Activated CD4-positive, alpha-beta T cell treated with anti-CD3 and anti-CD28 coated beads, Interleukin-2, amount 10 ng/mL, durations not matched to agents 7 days and 5 days (primary cell): ENCODE data around the gene VASP. TPM values are rescaled to one million over a fixed set of nuclear protein-coding genes. Genes with fewer than 3 reads are reported as not detected.

Source experiments
- CTCF ChIA-PET: fragments of 350-600 bp; sonication (Branson Sonifier 250); formaldehyde crosslinking; loops from one replicate; lab custom pipeline; 2021; ENCODE audit warnings: antibody characterized with exemption; lab: Charles Lee
- POLR2A ChIA-PET: fragments of 350-600 bp; sonication (Branson Sonifier 250); formaldehyde crosslinking; loops from one replicate; lab custom pipeline; 2021; ENCODE audit warnings: antibody characterized with exemption; lab: Charles Lee
- DNase-seq: peaks from one replicate; pipeline ENCODE4 v3.0.0-alpha.2; 2020
- H3K27ac Mint-ChIP-seq: one replicate; pipeline ENCODE4 v1.8.0; 2021; ENCODE audit warnings: mild to moderate bottlenecking, moderate library complexity, mixed read lengths
- H3K27me3 Mint-ChIP-seq: one replicate; pipeline ENCODE4 v1.8.0; 2021; ENCODE audit warnings: mixed read lengths
- H3K36me3 Mint-ChIP-seq: one replicate; pipeline ENCODE4 v1.8.0; 2021; ENCODE audit warnings: low read depth, mixed read lengths
- H3K4me1 Mint-ChIP-seq: one replicate; pipeline ENCODE4 v1.8.0; 2021; ENCODE audit warnings: mixed read lengths
- H3K4me3 Mint-ChIP-seq: one replicate; pipeline ENCODE4 v1.8.0; 2021; ENCODE audit warnings: mild to moderate bottlenecking, moderate library complexity, mixed read lengths
- H3K9me3 Mint-ChIP-seq: one replicate; pipeline ENCODE4 v1.8.0; 2021; ENCODE audit warnings: mixed read lengths
- total RNA-seq, 2 experiments: library from RNA; stranded (reverse); gene quantifications; one replicate each; pipeline ENCODE4 v1.2.3, GENCODE V29; 2021

Gene VASP
- total RNA-seq, 2 experiments from 2014 or later = 143 to 157 TPM

DNA sequence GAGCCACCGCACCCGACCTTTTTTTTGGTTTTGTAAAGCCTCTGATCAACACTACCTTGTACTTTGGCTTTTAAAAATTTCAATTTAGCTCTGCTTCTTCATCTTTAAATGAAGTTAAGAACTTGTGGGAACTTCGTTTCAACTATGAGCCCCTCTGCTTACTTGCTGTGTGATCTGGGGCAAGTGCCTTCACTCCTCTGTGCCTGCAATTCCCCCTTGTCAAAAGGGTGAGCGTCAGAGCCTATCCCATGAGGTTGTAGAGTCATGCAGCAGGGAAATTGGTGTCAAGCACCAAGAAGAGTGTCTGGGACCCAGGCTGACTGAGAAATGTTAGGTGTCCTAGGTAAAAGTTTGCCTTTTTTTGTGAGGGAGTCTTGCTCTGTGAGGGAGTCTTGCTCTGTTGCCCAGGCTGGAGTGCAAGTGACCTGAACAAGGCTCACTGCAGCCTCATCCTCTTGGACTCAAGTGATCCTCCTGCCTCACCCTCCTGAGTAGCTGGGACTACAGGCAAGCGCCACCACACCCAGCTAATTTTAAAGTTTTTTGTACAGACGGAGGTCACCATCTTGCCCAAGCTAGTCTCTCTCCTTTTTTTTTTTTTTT, 5.7 kb downstream of the VASP start:
- peak overlapping the region; percentile 41 for H3K27ac Mint-ChIP-seq
- no peaks in the 10 kb centered on the region for H3K9me3 Mint-ChIP-seq
- no peaks in the 10 kb centered on the region for H3K27me3 Mint-ChIP-seq
- ChIA-PET POLR2A (no interaction called here), CTCF (interaction anchor here (0.7 to 1.2 kb wide), 2 partner anchors 45 to 98 kb away, joined by 3 read pairs; no protein-coding TSS in a partner anchor)
- H3K36me3 Mint-ChIP-seq = peaks cover 19% of the 10 kb centered on the region
- peak overlapping the region; percentile 25 for H3K4me3 Mint-ChIP-seq
- H3K4me1 Mint-ChIP-seq = peaks cover 75% of the 10 kb centered on the region
- DNase-seq = no peak

DNA sequence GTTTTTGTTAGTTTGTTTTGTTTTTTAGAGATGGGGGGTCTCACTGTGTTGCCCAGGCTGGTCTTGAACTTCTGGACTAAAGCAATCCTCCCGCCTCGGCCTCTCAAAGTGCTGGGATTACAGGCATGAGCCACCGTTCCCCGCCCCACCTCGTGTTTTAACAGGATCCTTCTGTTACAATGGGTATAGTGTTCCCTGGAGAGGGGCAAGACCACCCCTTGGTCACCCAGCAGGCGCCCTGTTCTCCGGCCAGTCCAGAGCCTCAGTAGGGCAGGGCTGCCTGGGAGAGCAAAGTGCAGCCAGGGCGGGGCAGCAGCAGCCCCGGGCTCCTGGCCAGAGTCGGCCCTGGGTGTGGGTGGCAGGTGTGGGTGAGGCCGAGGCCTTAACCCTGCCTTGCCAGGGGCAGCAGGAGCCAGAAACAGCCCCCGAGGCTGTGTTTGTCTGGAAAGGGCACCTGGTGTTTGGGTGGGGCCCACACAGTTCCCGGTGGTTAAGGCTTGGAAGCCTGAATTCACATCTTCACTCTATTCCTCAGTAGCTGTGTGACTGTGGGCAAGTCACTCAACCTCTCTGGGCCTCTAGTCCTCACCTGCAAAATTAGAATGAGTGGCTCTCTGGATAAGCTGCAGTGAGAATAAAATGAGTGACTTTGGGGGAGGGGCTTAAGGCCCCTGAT, 7.2 kb downstream of the VASP start:
- Mint-ChIP-seq H3K4me3 (peak overlapping the region; percentile 23), H3K36me3 (peaks cover 21% of the 10 kb centered on the region), H3K27me3 (no peaks in the 10 kb centered on the region), H3K4me1 (peaks cover 71% of the 10 kb centered on the region), H3K9me3 (no peaks in the 10 kb centered on the region), H3K27ac (peak overlapping the region; percentile 89)
- ChIA-PET POLR2A (no interaction called here), CTCF (interaction anchor here (1.2 kb wide), 1 partner anchor 44 kb away, joined by 4 read pairs; no protein-coding TSS in a partner anchor)
- no peak for DNase-seq

DNA sequence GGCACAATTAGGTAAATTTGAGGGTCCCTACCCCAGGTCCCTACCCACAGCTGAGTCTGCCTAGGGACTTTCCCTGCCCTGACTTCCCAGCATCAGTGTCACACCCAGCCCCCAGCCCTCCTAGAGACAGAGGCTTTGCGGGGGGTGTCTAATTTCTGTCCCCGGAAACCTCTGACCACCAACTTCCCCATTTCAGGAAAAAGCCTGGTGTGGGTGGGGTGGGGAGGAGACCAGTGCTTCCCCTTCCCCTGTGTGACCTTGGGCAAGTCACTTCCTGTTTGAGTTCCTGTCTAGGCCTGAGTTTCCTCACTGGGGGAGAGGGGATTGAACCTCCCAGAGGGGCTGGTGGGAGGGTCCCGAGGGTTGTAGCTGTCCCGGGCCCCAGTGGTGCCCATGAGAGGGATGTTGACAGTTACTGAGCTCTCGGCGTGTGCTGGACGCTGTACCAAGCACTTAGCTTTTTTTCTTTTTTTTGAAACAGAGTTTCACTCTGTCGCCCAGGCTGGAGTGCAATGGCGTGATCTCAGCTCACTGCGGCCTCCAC, 7.9 kb downstream of the VASP start:
- Mint-ChIP-seq H3K4me3 (peak overlapping the region; percentile 23), H3K27me3 (no peaks in the 10 kb centered on the region), H3K36me3 (peaks cover 23% of the 10 kb centered on the region), H3K4me1 (peaks cover 68% of the 10 kb centered on the region), H3K27ac (peak overlapping the region; percentile 79), H3K9me3 (no peaks in the 10 kb centered on the region)
- ChIA-PET POLR2A (no interaction called here), CTCF (interaction anchor here (0.5 to 1.8 kb wide), 7 partner anchors 16 to 797 kb away, joined by 3 to 10 read pairs (median 4); no protein-coding TSS in a partner anchor)
- no peak for DNase-seq

DNA sequence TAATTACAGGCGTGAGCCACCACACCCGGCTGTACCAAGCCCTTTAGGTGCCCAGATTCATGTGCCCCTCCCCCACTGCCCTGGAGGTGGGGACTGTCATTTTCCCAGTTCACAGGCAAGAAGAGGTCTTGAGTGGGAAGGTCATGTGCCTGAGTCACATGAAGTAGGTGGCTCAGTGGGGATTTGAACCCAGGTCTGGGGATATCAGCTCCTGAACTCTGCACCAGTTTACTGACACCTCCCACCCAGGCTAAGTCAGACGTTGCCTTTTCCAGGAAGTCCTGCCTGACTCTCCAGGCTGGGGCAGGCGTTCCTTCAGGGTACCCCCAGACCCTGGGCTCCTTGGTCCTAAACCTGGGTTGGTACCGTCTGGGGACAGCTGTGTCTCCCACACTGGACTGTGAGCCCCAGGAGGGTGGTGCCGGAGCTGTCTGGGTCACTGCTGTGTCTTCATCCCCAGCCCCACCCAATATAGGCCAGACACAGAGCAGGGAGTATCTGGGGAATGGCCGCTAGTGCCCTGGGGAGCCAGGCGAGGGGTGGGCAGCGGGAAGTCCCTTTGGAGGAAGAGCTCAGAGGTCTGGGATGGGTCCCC, 8.6 kb downstream of the VASP start:
- no peak for DNase-seq
- Mint-ChIP-seq H3K27ac (peak overlapping the region; percentile 79), H3K9me3 (no peaks in the 10 kb centered on the region), H3K36me3 (peaks cover 25% of the 10 kb centered on the region), H3K4me1 (peaks cover 61% of the 10 kb centered on the region), H3K27me3 (no peaks in the 10 kb centered on the region), H3K4me3 (no peak overlapping the region)
- POLR2A ChIA-PET = no interaction called here
- CTCF ChIA-PET = interaction anchor here (0.5 to 1.8 kb wide), 7 partner anchors 16 to 798 kb away, joined by 3 to 10 read pairs (median 4); no protein-coding TSS in a partner anchor

DNA sequence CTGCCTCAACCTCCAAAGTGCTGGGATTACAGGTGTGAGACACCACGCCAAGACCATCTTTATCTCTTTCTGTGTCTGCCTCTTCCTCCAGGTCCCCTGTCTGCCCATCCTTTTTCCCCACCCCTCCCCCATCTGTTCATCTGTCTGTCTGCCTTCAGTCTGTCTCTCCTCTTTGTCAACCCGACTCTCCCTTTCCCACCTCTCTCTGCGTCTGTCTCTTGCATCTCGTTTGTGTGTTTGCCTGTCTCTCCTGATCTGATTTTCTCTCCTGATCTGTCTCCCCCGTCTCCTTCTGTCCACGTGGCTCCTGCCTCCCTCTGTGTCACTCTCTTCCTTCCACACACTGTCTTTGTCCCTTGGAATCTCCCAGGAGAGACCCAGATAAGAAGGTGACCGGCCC, 10.0 kb downstream of the VASP start:
- CTCF ChIA-PET = no interaction called here
- Mint-ChIP-seq H3K4me1 (peaks cover 51% of the 10 kb centered on the region), H3K36me3 (peaks cover 26% of the 10 kb centered on the region), H3K4me3 (no peak overlapping the region), H3K27me3 (no peaks in the 10 kb centered on the region), H3K27ac (peak overlapping the region; percentile 50), H3K9me3 (no peaks in the 10 kb centered on the region)
- POLR2A ChIA-PET = no interaction called here
- DNase-seq = no peak

DNA sequence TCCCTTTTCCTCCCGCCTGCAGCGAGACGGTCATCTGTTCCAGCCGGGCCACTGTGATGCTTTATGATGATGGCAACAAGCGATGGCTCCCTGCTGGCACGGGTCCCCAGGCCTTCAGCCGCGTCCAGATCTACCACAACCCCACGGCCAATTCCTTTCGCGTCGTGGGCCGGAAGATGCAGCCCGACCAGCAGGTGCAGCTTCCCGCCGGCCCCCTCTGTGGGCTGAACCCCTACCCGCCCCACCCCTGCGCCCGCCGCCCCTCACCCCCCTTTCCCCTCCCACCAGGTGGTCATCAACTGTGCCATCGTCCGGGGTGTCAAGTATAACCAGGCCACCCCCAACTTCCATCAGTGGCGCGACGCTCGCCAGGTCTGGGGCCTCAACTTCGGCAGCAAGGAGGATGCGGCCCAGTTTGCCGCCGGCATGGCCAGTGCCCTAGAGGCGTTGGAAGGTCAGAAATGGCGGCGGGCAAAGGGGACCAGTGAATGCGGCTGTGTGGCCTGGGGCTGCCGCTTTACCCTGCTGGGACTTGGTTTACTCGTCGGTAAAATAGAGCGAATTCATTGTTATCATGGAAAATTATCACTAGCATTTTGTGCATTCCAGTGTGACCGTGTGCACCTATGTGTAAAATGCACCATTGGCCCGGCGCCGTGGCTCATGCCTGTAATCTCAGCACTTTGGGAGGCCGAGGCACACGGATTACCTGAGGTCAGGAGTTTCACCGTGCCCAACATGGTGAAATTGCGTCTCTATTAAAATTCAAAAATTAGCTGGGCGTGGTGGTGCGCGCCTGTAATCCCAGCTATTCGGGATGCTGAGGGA, 10.6 kb downstream of the VASP start:
- Mint-ChIP-seq H3K36me3 (peaks cover 26% of the 10 kb centered on the region), H3K27ac (no peak overlapping the region), H3K27me3 (no peaks in the 10 kb centered on the region), H3K9me3 (no peaks in the 10 kb centered on the region), H3K4me1 (peaks cover 47% of the 10 kb centered on the region), H3K4me3 (no peak overlapping the region)
- ChIA-PET POLR2A (no interaction called here), CTCF (interaction anchor here (0.6 to 1.2 kb wide), 3 partner anchors 8 to 40 kb away, joined by 3 to 6 read pairs (median 4); no protein-coding TSS in a partner anchor)
- no peak for DNase-seq

DNA sequence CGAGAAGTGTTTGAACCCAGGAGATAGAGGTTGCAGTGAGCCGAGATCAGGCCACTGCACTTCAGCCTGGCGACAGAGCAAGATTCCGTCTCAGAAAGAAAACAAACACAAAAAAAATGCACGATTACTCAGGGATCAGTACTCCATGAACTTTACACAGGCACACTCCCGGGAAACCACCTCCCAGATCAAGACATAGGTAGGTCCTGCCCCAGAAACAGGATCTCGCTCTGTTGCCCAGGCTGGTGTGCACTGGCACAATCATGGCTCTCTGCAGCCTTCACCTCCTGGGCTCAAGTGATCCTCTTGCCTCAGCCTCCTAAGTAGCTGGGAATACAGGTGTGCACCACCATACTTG, 11.2 kb downstream of the VASP start:
- ChIA-PET POLR2A (no interaction called here), CTCF (interaction anchor here (0.6 to 1.2 kb wide), 3 partner anchors 9 to 40 kb away, joined by 3 to 6 read pairs (median 4); no protein-coding TSS in a partner anchor)
- Mint-ChIP-seq H3K9me3 (no peaks in the 10 kb centered on the region), H3K4me3 (no peak overlapping the region), H3K27me3 (no peaks in the 10 kb centered on the region), H3K36me3 (peaks cover 28% of the 10 kb centered on the region), H3K4me1 (peaks cover 47% of the 10 kb centered on the region), H3K27ac (peak overlapping the region; percentile 60)
- no peak for DNase-seq

DNA sequence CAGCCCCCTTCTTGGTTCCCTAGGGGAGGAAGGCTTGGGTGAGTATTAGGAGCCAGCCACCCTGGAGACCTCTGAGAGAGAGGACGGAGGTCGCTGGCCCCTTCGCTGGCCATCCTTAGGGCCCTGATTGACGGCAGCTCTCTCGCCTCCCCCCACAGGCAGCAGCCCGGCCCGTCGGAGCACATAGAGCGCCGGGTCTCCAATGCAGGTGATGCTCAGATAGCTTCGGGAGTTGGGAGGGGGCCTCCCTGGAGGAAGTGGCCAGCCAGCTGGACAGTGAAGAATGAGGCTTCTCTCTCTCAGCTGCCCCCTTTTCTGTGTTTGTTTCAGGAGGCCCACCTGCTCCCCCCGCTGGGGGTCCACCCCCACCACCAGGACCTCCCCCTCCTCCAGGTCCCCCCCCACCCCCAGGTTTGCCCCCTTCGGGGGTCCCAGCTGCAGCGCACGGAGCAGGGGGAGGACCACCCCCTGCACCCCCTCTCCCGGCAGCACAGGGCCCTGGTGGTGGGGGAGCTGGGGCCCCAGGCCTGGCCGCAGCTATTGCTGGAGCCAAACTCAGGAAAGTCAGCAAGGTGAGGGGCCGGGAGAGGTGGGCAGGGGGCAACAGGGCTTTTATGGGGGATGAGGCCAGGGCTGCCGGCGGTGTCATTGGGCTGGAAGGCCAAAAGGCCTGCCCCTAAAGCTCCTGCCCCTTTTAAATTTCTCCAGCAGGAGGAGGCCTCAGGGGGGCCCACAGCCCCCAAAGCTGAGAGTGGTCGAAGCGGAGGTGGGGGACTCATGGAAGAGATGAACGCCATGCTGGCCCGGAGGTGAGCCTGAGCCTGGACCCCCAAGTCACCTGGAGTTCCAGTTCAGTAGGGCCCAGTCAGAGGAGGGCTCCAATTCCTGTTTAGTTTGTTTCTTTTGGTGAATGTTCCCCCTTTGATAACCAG, 15.0 kb downstream of the VASP start:
- no peaks in the 10 kb centered on the region for H3K9me3 Mint-ChIP-seq
- peaks cover 19% of the 10 kb centered on the region for H3K4me1 Mint-ChIP-seq
- no peak for DNase-seq
- H3K4me3 Mint-ChIP-seq = no peak overlapping the region
- H3K27me3 Mint-ChIP-seq = no peaks in the 10 kb centered on the region
- CTCF ChIA-PET = interaction anchor here (1.1 to 1.5 kb wide), 2 partner anchors 83 to 159 kb away, joined by 3 to 4 read pairs; no protein-coding TSS in a partner anchor
- H3K27ac Mint-ChIP-seq = no peak overlapping the region
- peaks cover 53% of the 10 kb centered on the region for H3K36me3 Mint-ChIP-seq
- POLR2A ChIA-PET = no interaction called here

DNA sequence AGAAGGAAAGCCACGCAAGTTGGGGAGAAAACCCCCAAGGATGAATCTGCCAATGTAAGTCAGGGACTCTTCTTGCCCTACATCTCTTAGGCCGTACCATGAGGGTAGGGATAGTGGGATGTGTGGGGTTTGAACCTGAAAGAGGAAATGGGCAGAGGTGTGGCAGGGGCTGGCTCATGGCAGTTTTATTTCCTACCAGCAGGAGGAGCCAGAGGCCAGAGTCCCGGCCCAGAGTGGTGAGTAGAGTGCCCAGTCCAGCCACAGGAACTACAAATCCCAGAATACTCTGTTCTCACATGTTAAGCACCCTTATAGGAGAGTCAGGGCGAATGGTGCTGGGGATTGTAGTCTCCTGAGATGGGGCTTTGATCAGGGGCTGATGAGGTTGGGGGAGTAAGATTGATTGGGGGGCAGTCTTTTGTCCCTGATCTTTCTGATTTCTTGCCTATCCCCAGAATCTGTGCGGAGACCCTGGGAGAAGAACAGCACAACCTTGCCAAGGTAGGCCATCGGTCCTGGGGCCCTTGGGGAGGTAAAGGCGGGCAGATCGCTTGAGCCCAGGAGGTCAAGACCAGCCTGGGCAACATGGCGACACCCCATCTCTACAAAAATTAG, 16.5 kb downstream of the VASP start:
- no peaks in the 10 kb centered on the region for H3K9me3 Mint-ChIP-seq
- peaks cover 24% of the 10 kb centered on the region for H3K4me1 Mint-ChIP-seq
- DNase-seq = peak; percentile 79
- CTCF ChIA-PET = interaction anchor here (1.2 kb wide), 1 partner anchor 35 kb away, joined by 3 read pairs; no protein-coding TSS in a partner anchor
- H3K27ac Mint-ChIP-seq = peak overlapping the region; percentile 7
- no peak overlapping the region for H3K4me3 Mint-ChIP-seq
- POLR2A ChIA-PET = no interaction called here
- H3K36me3 Mint-ChIP-seq = peaks cover 55% of the 10 kb centered on the region
- H3K27me3 Mint-ChIP-seq = peaks cover 4% of the 10 kb centered on the region

DNA sequence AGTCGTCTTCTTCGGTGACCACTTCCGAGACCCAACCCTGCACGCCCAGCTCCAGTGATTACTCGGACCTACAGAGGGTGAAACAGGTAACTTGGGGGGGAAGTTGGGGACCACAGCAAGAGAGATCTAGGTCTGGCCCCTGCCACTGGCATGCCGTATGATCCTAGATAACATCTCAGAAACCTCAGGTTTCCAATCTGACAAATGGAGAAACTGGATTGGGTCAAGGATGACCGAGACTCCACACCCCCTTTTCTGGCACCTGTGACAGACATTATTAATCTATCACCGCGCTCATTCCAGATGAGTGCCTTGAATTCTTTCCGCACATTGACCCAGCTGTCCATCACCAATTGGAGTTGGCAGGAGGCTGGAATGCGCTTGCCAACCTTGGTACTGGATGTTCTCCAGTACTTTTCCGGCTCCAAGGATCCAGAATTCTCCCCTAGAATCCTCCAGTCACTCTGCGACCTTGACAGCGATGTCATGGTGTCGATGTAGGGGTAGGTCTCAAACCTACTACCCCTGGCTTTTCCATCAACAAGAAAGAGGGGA, 17.4 kb downstream of the VASP start:
- no peak overlapping the region for H3K4me3 Mint-ChIP-seq
- peaks cover 24% of the 10 kb centered on the region for H3K4me1 Mint-ChIP-seq
- H3K27ac Mint-ChIP-seq = no peak overlapping the region
- H3K36me3 Mint-ChIP-seq = peaks cover 58% of the 10 kb centered on the region
- H3K27me3 Mint-ChIP-seq = peaks cover 4% of the 10 kb centered on the region
- ChIA-PET POLR2A (no interaction called here), CTCF (interaction anchor here (0.6 to 1.2 kb wide), 2 partner anchors 34 to 57 kb away, joined by 3 read pairs; no protein-coding TSS in a partner anchor)
- no peak for DNase-seq
- H3K9me3 Mint-ChIP-seq = no peaks in the 10 kb centered on the region

DNA sequence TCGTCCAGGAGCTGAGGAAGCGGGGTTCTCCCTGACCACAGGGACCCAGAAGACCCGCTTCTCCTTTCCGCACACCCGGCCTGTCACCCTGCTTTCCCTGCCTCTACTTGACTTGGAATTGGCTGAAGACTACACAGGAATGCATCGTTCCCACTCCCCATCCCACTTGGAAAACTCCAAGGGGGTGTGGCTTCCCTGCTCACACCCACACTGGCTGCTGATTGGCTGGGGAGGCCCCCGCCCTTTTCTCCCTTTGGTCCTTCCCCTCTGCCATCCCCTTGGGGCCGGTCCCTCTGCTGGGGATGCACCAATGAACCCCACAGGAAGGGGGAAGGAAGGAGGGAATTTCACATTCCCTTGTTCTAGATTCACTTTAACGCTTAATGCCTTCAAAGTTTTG, 18.9 kb downstream of the VASP start:
- peaks cover 51% of the 10 kb centered on the region for H3K36me3 Mint-ChIP-seq
- no peak overlapping the region for H3K27ac Mint-ChIP-seq
- CTCF ChIA-PET = interaction anchor here (1.1 to 1.5 kb wide), 3 partner anchors 31 to 116 kb away, joined by 3 to 7 read pairs (median 3); no protein-coding TSS in a partner anchor
- no peak for DNase-seq
- peaks cover 4% of the 10 kb centered on the region for H3K27me3 Mint-ChIP-seq
- H3K4me3 Mint-ChIP-seq = no peak overlapping the region
- peaks cover 21% of the 10 kb centered on the region for H3K4me1 Mint-ChIP-seq
- H3K9me3 Mint-ChIP-seq = no peaks in the 10 kb centered on the region
- POLR2A ChIA-PET = interaction anchor here (0.6 kb wide), 1 partner anchor 31 kb away, joined by 7 read pairs; no protein-coding TSS in a partner anchor
